Astrocyte of the spinal cord (primary cell): ENCODE data around the gene RPE65.

ENCODE experiments used
- DNase-seq: peaks from one replicate; pipeline ENCODE4 v3.0.0; 2011; ENCODE audit warnings: low read depth, low spot score
- H3K4me3 ChIP-seq: 2 replicates; pipeline ENCODE4 v1.5.1; 2011; ENCODE audit warnings: low read depth, mild to moderate bottlenecking, low read length, moderate library complexity
- CTCF ChIP-seq: IDR thresholded peaks from 2 replicates; pipeline ENCODE4 v1.5.1; 2012; ENCODE audit warnings: low read depth, mild to moderate bottlenecking, low read length, inconsistent platforms
- in situ Hi-C: cut with HindIII; loops from 2 replicates; pipeline ENCODE4 v1.10.0; 2017; ENCODE audit warnings: low sequenced_read_pairs

RPE65 gene

GRCh38 chr1:68438310-68438709 lies 11.4 kb downstream of the RPE65 start:
- TF ChIP-seq CTCF: no peak
- H3K4me3 ChIP-seq: no peak overlapping the region
- in situ Hi-C loops: no loop called here
- DNase-seq: no peak

- H3K4me3 ChIP-seq: no peak overlapping the region
- no peak for TF ChIP-seq CTCF
- in situ Hi-C loops: no loop called here
- DNase-seq: no peak
Observed at GRCh38 chr1:68433395-68433794, 16.4 kb downstream of the RPE65 start.

- no peak for TF ChIP-seq CTCF
- in situ Hi-C loops: no loop called here
- H3K4me3 ChIP-seq: no peak overlapping the region
- DNase-seq: no peak
Observed at GRCh38 chr1:68431076-68431475, 18.7 kb downstream of the RPE65 start.

- DNase-seq: no peak
- TF ChIP-seq CTCF: no peak
- no peak overlapping the region for H3K4me3 ChIP-seq
- in situ Hi-C loops: no loop called here
Observed at GRCh38 chr1:68429233-68429808, 20.4 kb downstream of the RPE65 start.

GRCh38 chr1:68426594-68426993 lies 23.2 kb downstream of the RPE65 start:
- no peak for TF ChIP-seq CTCF
- H3K4me3 ChIP-seq: no peak overlapping the region
- DNase-seq: no peak
- in situ Hi-C loops: no loop called here

GRCh38 chr1:68421350-68421749 lies 28.4 kb downstream of the RPE65 start:
- no peak overlapping the region for H3K4me3 ChIP-seq
- no peak for TF ChIP-seq CTCF
- in situ Hi-C loops: no loop called here
- DNase-seq: no peak

- DNase-seq: no peak
- no peak for TF ChIP-seq CTCF
Observed at GRCh38 chr1:68409426-68409825, 40.3 kb downstream of the RPE65 start.

More at GRCh38 chr1:68409426-68409825, 40.3 kb downstream of the RPE65 start:
- no peak overlapping the region for H3K4me3 ChIP-seq
- in situ Hi-C loops: no loop called here
